Measurements from ENCODE around the gene ACACA.

Gene ACACA

GRCh38 chr17:37340804-37341203, 65.8 kb downstream of the ACACA start:
- DNase-seq = no peak

- no peak for DNase-seq
These were observed 67.3 kb downstream of the ACACA start for GRCh38 chr17:37339321-37339720.

- peak; percentile 54 for DNase-seq
These were observed 67.8 kb downstream of the ACACA start for GRCh38 chr17:37338847-37339246.

- no peak for DNase-seq
These were observed 79.1 kb downstream of the ACACA start for GRCh38 chr17:37327341-37328090.

GRCh38 chr17:37322826-37323561, 83.6 kb downstream of the ACACA start:
- DNase-seq = no peak

- DNase-seq = no peak
These were observed 84.5 kb downstream of the ACACA start for GRCh38 chr17:37322106-37322505.

GRCh38 chr17:37318931-37319594, 87.6 kb downstream of the ACACA start:
- peak; percentile 39 for DNase-seq

GRCh38 chr17:37317867-37318266, 88.8 kb downstream of the ACACA start:
- peak; percentile 49 for DNase-seq

- no peak for DNase-seq
These were observed 91.0 kb downstream of the ACACA start for GRCh38 chr17:37315601-37316000.

GRCh38 chr17:37312137-37312923, 94.3 kb downstream of the ACACA start:
- no peak for DNase-seq

GRCh38 chr17:37310940-37311339, 95.7 kb downstream of the ACACA start:
- DNase-seq = peak; percentile 85

- no peak for DNase-seq
These were observed 97.6 kb downstream of the ACACA start for GRCh38 chr17:37309051-37309450.

- DNase-seq = no peak
These were observed 101.2 kb downstream of the ACACA start for GRCh38 chr17:37305406-37305905.

- DNase-seq = no peak
These were observed 105.3 kb downstream of the ACACA start for GRCh38 chr17:37301288-37301687.

- no peak for DNase-seq
These were observed 106.0 kb downstream of the ACACA start for GRCh38 chr17:37300683-37301082.

- no peak for DNase-seq
These were observed 107.2 kb downstream of the ACACA start for GRCh38 chr17:37299257-37299980.

- no peak for DNase-seq
These were observed 110.7 kb downstream of the ACACA start for GRCh38 chr17:37295888-37296287.

GRCh38 chr17:37294888-37295287, 111.7 kb downstream of the ACACA start:
- no peak for DNase-seq

- no peak for DNase-seq
These were observed 112.9 kb downstream of the ACACA start for GRCh38 chr17:37293770-37294169.

GRCh38 chr17:37292429-37293139, 114.1 kb downstream of the ACACA start:
- DNase-seq = peak; percentile 78

- DNase-seq = no peak
These were observed 115.3 kb downstream of the ACACA start for GRCh38 chr17:37291351-37291750.

Measured in MV-4-11 (cell line).